ENCODE measurements around the gene IL32.

The IL32 gene

GRCh38 chr16:3085868-3086595 is 20.6 kb downstream of the IL32 start:
- TF ChIP-seq CTCF (IDR thresholded peaks at IDR 0.05; ENCODE audit: low read depth, low read length): no peak
- DNase-seq (ENCODE audit: low read depth in 2 of 2): no peak
- no peak overlapping the region for H3K4me3 ChIP-seq (replicated peaks in 1 of 2; ENCODE audit: low read depth in 2 of 2, low read length in 2 of 2)

- TF ChIP-seq CTCF (IDR thresholded peaks at IDR 0.05; ENCODE audit: low read depth, low read length): no peak
- no peak overlapping the region for H3K4me3 ChIP-seq (replicated peaks in 1 of 2; ENCODE audit: low read depth in 2 of 2, low read length in 2 of 2)
- peak in 1 of 2 donors; percentile 7 for DNase-seq (ENCODE audit: low read depth in 2 of 2)
Observed at GRCh38 chr16:3086596-3087242, 21.3 kb downstream of the IL32 start.

- H3K4me3 ChIP-seq (replicated peaks in 1 of 2; ENCODE audit: low read depth in 2 of 2, low read length in 2 of 2): no peak overlapping the region
- DNase-seq (ENCODE audit: low read depth in 2 of 2): peak in 1 of 2 donors; percentile 32
- TF ChIP-seq CTCF (IDR thresholded peaks at IDR 0.05; ENCODE audit: low read depth, low read length): peak; percentile 44
Observed at GRCh38 chr16:3087243-3088235, 22.1 kb downstream of the IL32 start.

- no peak for TF ChIP-seq CTCF (IDR thresholded peaks at IDR 0.05; ENCODE audit: low read depth, low read length)
- H3K4me3 ChIP-seq (replicated peaks in 1 of 2; ENCODE audit: low read depth in 2 of 2, low read length in 2 of 2): no peak overlapping the region
- DNase-seq (ENCODE audit: low read depth in 2 of 2): no peak
Observed at GRCh38 chr16:3088450-3088849, 23.0 kb downstream of the IL32 start.

- TF ChIP-seq CTCF (IDR thresholded peaks at IDR 0.05; ENCODE audit: low read depth, low read length): no peak
- no peak overlapping the region for H3K4me3 ChIP-seq (replicated peaks in 1 of 2; ENCODE audit: low read depth in 2 of 2, low read length in 2 of 2)
- DNase-seq (ENCODE audit: low read depth in 2 of 2): no peak
Observed at GRCh38 chr16:3088925-3089716, 23.7 kb downstream of the IL32 start.

Data from cardiac fibroblast (primary cell).